ES-I3 (cell line): ENCODE results near the gene PHLPP1.
"Not testable (repeated sequence)": the region's sequence is repeated elsewhere in the genome, so short reads cannot be mapped to it uniquely, and the experiment has no call there.

ENCODE experiments used
- H3K36me3 ChIP-seq: 2 replicates; pipeline ENCODE4 v1.6.1; 2013; ENCODE audit warnings: mild to moderate bottlenecking, low read length, control low read depth, moderate library complexity; ENCODE audit not compliant: insufficient read depth
- H3K4me1 ChIP-seq: 2 replicates; pipeline ENCODE4 v1.6.1; 2013; ENCODE audit warnings: mild to moderate bottlenecking, control low read depth, low read length; ENCODE audit not compliant: insufficient read depth
- H3K9ac ChIP-seq: 2 replicates; pipeline ENCODE4 v1.6.1; 2013; ENCODE audit warnings: low read depth, mild to moderate bottlenecking, low read length, moderate library complexity
- H3K9me3 ChIP-seq: 2 replicates; pipeline ENCODE4 v1.6.1; 2013; ENCODE audit warnings: mild to moderate bottlenecking, low read length, moderate library complexity; ENCODE audit not compliant: control insufficient read depth, insufficient read depth

PHLPP1 gene

DNA sequence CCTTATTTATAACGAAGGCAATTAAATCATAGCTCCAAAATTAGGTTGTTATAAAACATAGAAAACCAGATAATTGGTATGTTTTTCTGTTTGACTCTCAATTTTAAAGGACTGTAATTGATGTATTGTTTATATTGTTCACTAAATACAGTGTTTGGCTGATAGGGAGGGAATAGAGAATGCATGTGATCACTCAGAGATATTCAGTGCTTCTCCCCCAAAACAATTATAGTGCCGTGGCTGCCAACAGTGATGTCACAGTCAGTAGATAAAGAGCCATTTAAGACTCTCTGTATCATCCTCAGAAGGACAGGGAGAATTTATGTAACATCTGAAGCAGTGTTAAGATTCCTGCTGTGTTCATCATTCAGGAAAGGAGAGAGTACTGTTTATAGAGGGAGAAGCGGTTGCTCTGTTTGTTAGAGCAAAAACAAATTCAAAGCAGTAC, 69.6 kb downstream of the PHLPP1 start:
- H3K9me3 ChIP-seq: no peaks in the 10 kb centered on the region
- H3K4me1 ChIP-seq: peaks cover 68% of the 10 kb centered on the region
- no peak overlapping the region for H3K9ac ChIP-seq
- no peaks in the 10 kb centered on the region for H3K36me3 ChIP-seq

DNA sequence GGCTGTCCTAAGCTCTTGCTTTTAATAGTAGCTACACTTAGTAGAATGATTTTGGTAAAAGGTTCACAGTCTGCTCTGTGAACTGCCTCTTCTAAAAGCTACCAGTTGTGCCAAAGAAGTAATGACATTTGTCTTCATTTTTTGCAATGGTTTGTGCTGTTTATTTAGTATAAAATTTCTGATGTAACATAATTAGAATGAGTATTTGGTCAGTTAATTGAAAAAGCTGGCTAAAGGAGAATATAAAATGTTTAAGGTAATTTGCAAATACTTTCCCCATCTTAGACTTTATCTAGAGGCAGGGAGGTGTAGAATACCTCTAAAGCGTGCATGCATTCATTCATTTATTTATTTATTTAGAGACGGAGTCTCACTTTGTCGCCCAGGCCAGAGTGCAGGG, 71.3 kb downstream of the PHLPP1 start:
- peaks cover 63% of the 10 kb centered on the region for H3K4me1 ChIP-seq
- no peak overlapping the region for H3K9ac ChIP-seq
- no peaks in the 10 kb centered on the region for H3K9me3 ChIP-seq
- H3K36me3 ChIP-seq: no peaks in the 10 kb centered on the region

- no peaks in the 10 kb centered on the region for H3K36me3 ChIP-seq
- no peak overlapping the region for H3K9ac ChIP-seq
- peaks cover 58% of the 10 kb centered on the region for H3K4me1 ChIP-seq
- no peaks in the 10 kb centered on the region for H3K9me3 ChIP-seq
Observed at GRCh38 chr18:62788111-62788510, 72.8 kb downstream of the PHLPP1 start.

DNA sequence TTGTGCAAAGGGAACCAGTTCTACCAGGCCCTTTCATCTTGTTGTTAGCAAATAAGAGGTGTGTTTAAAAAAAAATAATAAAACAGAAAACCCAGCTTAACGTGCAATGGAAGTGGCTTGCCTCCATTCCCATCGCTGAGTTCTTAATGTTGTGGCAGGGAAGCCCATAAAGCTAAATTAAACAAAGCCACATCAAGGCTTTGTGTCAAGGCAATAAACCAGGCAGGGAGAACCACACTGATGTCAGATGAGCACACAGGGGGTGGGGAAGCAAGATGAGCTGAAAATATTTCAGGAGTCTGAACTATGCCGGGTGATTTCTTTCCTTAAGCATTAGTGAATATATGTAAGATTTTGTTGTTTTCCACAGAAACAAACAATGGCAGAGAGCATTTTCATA, 73.5 kb downstream of the PHLPP1 start:
- no peaks in the 10 kb centered on the region for H3K9me3 ChIP-seq
- H3K9ac ChIP-seq: no peak overlapping the region
- no peaks in the 10 kb centered on the region for H3K36me3 ChIP-seq
- peaks cover 65% of the 10 kb centered on the region for H3K4me1 ChIP-seq

DNA sequence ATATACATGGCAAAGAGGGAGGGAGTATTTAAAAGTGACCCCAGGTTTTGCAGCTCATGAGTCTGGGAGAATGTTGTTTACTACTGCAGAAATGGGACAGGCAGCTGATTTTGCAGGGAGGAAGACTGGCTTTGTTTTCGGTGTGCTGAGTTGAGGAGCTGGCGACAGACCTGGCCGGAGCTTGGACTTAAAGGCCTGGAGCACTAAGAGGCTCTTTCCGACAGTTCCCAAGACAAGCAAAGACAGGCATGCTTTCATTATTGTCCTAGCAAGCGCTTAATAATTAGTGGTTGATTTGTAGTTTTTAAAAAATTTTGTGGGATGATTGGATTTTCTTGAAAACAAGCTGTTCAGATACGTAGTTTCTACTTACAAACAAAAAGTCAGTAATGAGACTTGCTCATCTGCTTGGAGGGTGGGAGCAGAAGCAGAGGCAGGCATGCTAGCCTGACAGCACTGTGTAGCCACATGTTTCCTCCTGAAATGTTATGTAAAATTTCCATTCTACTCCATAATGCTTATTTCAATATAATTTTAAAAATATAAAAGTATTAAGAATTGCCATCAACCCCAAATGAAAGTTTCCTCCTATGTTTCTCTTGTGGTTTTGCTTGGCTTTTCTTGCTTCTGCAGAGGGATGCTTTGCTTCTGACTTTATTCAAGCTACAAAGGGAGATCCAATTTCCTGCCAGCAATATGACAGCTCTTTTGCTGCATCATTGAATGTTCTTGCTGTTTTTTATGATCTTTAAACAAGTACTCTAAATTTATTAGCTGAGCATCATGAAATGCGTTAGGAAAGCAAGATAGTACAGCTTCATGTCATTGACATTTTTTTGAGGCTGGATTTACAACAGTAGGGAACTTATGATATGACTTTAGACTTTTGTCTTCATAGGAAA, 75.8 kb downstream of the PHLPP1 start:
- Histone ChIP-seq H3K9me3 (no peaks in the 10 kb centered on the region), H3K9ac (no peak overlapping the region), H3K4me1 (peaks cover 66% of the 10 kb centered on the region), H3K36me3 (no peaks in the 10 kb centered on the region)

GRCh38 chr18:62792016-62792415, 76.7 kb downstream of the PHLPP1 start:
- Histone ChIP-seq H3K9me3 (no peaks in the 10 kb centered on the region), H3K4me1 (peaks cover 63% of the 10 kb centered on the region), H3K9ac (no peak overlapping the region), H3K36me3 (no peaks in the 10 kb centered on the region)

DNA sequence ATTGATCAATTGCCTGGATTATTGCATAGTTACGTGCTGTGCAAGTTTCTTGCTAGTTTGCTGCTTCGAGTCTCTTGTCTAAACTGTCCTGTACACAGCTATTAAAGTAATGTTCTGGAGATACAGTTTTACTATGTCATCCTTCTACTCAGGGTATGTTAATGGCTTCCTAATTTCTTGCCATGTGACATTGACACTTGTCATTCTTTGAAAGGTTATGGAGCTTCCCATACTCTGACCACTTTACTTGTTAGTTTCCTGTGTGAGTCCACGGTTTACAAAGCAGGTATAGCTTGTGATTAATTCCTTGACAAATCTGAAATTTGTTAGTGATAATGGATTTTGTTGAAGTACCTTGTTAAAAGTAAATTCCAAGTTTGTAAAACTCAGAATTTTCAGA, 80.5 kb downstream of the PHLPP1 start:
- peaks cover 52% of the 10 kb centered on the region for H3K4me1 ChIP-seq
- no peaks in the 10 kb centered on the region for H3K9me3 ChIP-seq
- H3K36me3 ChIP-seq: no peaks in the 10 kb centered on the region
- H3K9ac ChIP-seq: no peak overlapping the region

DNA sequence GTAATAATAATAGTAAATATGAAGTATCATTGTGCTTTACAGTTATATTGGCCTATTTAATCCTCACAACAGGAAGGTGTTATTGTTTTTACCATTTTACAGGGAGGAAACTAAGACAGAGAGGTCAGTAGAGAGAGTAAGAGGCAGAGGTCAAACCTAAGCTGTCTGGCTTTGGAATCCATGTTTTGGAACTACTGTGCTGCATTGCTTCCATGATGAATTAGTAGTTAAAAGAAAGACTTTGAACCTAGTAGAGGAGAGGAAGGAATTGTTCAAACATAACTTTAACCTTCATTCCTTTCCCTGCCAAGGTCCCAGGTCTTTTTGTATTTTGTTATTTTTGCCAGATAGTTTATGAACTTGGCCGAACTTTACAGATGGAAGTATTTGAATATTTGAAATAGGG, 80.9 kb downstream of the PHLPP1 start:
- Histone ChIP-seq H3K36me3 (no peaks in the 10 kb centered on the region), H3K9ac (no peak overlapping the region), H3K9me3 (no peaks in the 10 kb centered on the region), H3K4me1 (peaks cover 55% of the 10 kb centered on the region)

- Histone ChIP-seq H3K4me1 (peaks cover 65% of the 10 kb centered on the region), H3K9me3 (no peaks in the 10 kb centered on the region), H3K36me3 (no peaks in the 10 kb centered on the region), H3K9ac (no peak overlapping the region)
Observed at GRCh38 chr18:62797329-62797728, 82.0 kb downstream of the PHLPP1 start.

DNA sequence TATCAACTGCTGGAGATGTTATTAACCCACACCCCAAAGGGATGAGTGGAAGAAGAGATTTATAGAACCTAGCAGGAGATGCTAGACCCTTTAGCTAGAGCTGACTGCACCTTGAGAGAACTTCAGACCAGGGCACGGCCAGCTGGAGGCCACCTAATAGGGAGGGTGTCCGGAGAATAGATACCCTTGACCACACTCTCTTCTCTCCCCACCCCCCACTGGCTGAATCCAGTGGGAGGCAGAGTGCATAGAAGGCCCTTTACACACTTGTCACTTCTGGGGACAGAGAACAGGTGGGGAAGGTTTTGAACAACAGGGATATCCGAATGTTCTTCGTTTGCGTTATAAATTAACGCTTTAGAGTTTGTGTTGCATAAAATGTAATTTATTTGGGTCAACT, 84.6 kb downstream of the PHLPP1 start:
- no peaks in the 10 kb centered on the region for H3K36me3 ChIP-seq
- H3K4me1 ChIP-seq: peaks cover 62% of the 10 kb centered on the region
- H3K9ac ChIP-seq: no peak overlapping the region
- H3K9me3 ChIP-seq: no peaks in the 10 kb centered on the region

DNA sequence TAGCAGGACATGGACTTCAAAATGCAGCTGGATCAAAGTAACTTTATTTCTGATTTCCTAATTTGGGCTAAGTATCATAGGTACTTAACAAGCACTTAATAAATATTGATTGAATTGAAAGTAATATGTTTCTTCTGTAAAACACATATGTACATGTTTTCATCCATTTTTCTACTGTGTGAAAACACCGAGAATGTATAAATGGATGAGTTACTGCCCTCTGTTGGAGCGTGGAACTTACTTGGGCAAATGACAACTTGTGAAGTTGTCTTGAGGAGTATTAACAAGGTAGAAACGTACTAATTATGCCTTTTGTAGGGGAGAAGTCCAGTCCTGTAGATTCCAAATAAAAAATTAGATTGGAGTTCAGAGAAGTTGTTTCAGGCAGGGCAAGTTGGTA, 87.2 kb downstream of the PHLPP1 start:
- Histone ChIP-seq H3K4me1 (peaks cover 51% of the 10 kb centered on the region), H3K9me3 (no peaks in the 10 kb centered on the region), H3K36me3 (no peaks in the 10 kb centered on the region), H3K9ac (no peak overlapping the region)

GRCh38 chr18:62807396-62807795, 92.1 kb downstream of the PHLPP1 start:
- Histone ChIP-seq H3K4me1 (peaks cover 18% of the 10 kb centered on the region), H3K9ac (no peak overlapping the region), H3K36me3 (no peaks in the 10 kb centered on the region), H3K9me3 (no peaks in the 10 kb centered on the region)

DNA sequence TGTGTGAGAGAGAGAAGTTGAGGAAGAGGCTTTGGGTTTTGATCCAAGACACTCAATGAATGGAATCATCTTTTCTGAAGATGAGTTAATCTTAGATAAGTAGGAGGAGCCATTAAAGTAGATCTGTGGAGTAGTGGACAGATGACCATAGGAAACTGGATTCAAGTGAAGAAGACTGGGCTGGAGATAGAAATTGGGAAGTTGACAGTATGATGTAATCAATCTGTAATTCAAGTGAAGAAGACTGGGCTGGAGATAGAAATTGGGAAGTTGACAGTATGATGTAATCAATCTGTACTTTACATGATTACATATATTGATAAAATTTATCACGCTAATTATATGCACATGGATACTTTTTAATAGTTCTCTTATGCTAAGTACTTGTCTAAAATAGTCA, 92.8 kb downstream of the PHLPP1 start:
- H3K4me1 ChIP-seq: peaks cover 19% of the 10 kb centered on the region
- H3K9me3 ChIP-seq: no peaks in the 10 kb centered on the region
- H3K36me3 ChIP-seq: no peaks in the 10 kb centered on the region
- H3K9ac ChIP-seq: no peak overlapping the region

- H3K9ac ChIP-seq, H3K36me3 ChIP-seq, H3K9me3 ChIP-seq: not testable (repeated sequence)
- H3K4me1 ChIP-seq: peaks cover 13% of the 10 kb centered on the region
Observed at GRCh38 chr18:62809445-62809844, 94.1 kb downstream of the PHLPP1 start.

- H3K9ac ChIP-seq: no peak overlapping the region
- peaks cover 15% of the 10 kb centered on the region for H3K4me1 ChIP-seq
Observed at GRCh38 chr18:62809900-62810299, 94.6 kb downstream of the PHLPP1 start.

More at GRCh38 chr18:62809900-62810299, 94.6 kb downstream of the PHLPP1 start:
- Histone ChIP-seq H3K36me3 (no peaks in the 10 kb centered on the region), H3K9me3 (no peaks in the 10 kb centered on the region)
